Glutamatergic neuron (in vitro differentiated cells): ENCODE measurements around the gene SLC36A3. TPM values are rescaled to one million over a fixed set of nuclear protein-coding genes. Genes with fewer than 3 reads are reported as not detected.

Experiments
- DNase-seq: peaks from one replicate; pipeline ENCODE4 v3.0.0; 2022
- H3K27ac Mint-ChIP-seq: one replicate; pipeline ENCODE4 v1.8.0; 2020; ENCODE audit warnings: mild to moderate bottlenecking, mixed read lengths, inconsistent platforms; ENCODE audit not compliant: unreplicated experiment
- H3K27me3 Mint-ChIP-seq: one replicate; pipeline ENCODE4 v1.8.0; 2020; ENCODE audit warnings: mild to moderate bottlenecking, moderate library complexity, mixed read lengths, inconsistent platforms; ENCODE audit not compliant: unreplicated experiment
- H3K36me3 Mint-ChIP-seq: one replicate; pipeline ENCODE4 v1.8.0; 2020; ENCODE audit warnings: mild to moderate bottlenecking, mixed read lengths, inconsistent platforms; ENCODE audit not compliant: unreplicated experiment
- H3K4me1 Mint-ChIP-seq: one replicate; pipeline ENCODE4 v1.8.0; 2020; ENCODE audit warnings: mild to moderate bottlenecking, low read depth, mixed read lengths, inconsistent platforms; ENCODE audit not compliant: unreplicated experiment
- H3K4me3 Mint-ChIP-seq: one replicate; pipeline ENCODE4 v1.8.0; 2020; ENCODE audit warnings: mild to moderate bottlenecking, mixed read lengths, inconsistent platforms; ENCODE audit not compliant: unreplicated experiment
- H3K9me3 Mint-ChIP-seq: one replicate; pipeline ENCODE4 v1.8.0; 2020; ENCODE audit warnings: mild to moderate bottlenecking, moderate library complexity, mixed read lengths, inconsistent platforms; ENCODE audit not compliant: unreplicated experiment
- total RNA-seq: library from RNA; stranded (reverse); fragmentation: NEBNext Ultra II Directional; extraction: Animal tissue kit (Norgen Biotek cat#: 25700); gene quantifications from one replicate; pipeline ENCODE4 v1.2.1, GENCODE V29; 2021; ENCODE audit not compliant: unreplicated experiment
- TF ChIP-seq, protein P1 (sequence below): fragments of 200-600 bp; sonication (generic); IDR thresholded peaks from one replicate; pipeline ENCODE4 v1.5.0; 2021; ENCODE audit not compliant: partially characterized antibody, unreplicated experiment

Gene SLC36A3
- total RNA-seq, 1 donor from 2014 or later = not detected

DNA sequence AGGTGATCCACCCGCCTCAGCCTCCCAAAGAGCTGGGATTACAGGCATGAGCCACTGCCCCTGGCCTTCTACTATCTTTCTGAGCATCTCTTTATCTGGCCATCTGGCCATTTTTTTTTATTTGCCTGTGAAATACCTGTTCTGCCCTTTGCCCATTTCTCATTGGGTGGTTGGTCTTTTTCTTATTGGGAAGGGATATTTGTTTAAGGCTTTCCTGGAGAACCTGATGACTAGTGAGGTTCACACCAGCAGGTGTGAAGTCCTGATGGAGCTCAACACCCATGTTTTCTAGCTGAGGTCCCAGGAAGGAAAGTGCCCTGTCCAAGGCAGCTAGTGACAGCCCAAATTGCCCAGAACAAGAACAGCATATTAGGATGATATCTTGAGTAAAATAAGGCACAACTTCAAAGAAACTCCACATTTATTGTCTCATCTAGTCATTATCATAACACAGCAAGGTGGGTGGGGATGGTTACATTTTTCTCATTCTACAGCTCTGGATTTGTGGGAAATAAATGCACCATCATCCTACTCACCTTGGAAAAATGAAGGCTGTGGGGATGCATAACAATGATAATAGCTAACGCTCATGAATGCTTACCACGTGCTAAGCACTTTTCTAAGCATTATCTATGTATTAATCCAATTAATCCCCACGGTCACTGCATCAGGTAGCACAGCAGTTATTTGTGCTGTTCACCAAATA lies 20.3 kb downstream of the SLC36A3 start:
- Mint-ChIP-seq H3K27me3 (no peaks in the 10 kb centered on the region), H3K4me3 (no peak overlapping the region), H3K27ac (no peak overlapping the region), H3K36me3 (no peaks in the 10 kb centered on the region), H3K4me1 (no peaks in the 10 kb centered on the region), H3K9me3 (peaks cover 3% of the 10 kb centered on the region)
- no peak for DNase-seq
- TF ChIP-seq, protein P1, sequence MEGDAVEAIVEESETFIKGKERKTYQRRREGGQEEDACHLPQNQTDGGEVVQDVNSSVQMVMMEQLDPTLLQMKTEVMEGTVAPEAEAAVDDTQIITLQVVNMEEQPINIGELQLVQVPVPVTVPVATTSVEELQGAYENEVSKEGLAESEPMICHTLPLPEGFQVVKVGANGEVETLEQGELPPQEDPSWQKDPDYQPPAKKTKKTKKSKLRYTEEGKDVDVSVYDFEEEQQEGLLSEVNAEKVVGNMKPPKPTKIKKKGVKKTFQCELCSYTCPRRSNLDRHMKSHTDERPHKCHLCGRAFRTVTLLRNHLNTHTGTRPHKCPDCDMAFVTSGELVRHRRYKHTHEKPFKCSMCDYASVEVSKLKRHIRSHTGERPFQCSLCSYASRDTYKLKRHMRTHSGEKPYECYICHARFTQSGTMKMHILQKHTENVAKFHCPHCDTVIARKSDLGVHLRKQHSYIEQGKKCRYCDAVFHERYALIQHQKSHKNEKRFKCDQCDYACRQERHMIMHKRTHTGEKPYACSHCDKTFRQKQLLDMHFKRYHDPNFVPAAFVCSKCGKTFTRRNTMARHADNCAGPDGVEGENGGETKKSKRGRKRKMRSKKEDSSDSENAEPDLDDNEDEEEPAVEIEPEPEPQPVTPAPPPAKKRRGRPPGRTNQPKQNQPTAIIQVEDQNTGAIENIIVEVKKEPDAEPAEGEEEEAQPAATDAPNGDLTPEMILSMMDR = no peak

DNA sequence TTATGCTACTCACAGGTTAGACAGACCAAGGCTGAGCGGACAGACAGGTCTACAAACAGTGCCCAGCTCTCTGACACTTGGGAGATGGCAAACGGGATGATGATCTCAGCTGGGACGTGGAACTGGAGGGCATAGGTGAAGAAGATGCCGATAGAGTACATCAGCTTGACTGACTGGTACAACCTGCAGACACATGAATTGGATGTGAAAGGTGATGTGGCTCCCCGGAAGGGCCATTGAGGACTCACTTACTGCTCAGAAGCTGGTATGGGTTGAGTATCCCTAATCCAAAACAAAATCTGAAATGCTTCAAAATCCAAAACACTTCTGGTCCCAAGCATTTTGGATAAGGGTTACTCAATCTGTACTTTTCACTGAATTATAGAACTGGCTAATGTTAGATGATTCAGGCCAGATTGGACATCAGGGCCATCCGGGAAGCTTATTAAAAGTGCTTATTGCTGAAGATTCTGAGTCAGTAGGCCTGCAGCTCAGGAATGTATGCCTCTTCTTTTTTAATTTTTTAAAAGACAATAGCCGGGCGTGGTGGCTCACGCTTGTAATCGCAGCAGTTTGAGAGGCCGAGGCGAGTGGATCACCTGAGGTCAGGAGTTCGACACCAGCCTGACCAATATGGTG lies 22.4 kb downstream of the SLC36A3 start:
- Mint-ChIP-seq H3K27ac (no peak overlapping the region), H3K4me3 (no peak overlapping the region), H3K36me3 (no peaks in the 10 kb centered on the region), H3K27me3 (no peaks in the 10 kb centered on the region), H3K9me3 (peaks cover 3% of the 10 kb centered on the region), H3K4me1 (no peaks in the 10 kb centered on the region)
- DNase-seq = no peak
- TF ChIP-seq, protein P1 = no peak

- Mint-ChIP-seq H3K9me3 (peaks cover 3% of the 10 kb centered on the region), H3K36me3 (no peaks in the 10 kb centered on the region), H3K27ac (no peak overlapping the region), H3K4me3 (no peak overlapping the region), H3K4me1 (no peaks in the 10 kb centered on the region), H3K27me3 (no peaks in the 10 kb centered on the region)
- DNase-seq = no peak
- TF ChIP-seq, protein P1 = no peak
Measured at GRCh38 chr5:151280443-151280842, 23.1 kb downstream of the SLC36A3 start.

DNA sequence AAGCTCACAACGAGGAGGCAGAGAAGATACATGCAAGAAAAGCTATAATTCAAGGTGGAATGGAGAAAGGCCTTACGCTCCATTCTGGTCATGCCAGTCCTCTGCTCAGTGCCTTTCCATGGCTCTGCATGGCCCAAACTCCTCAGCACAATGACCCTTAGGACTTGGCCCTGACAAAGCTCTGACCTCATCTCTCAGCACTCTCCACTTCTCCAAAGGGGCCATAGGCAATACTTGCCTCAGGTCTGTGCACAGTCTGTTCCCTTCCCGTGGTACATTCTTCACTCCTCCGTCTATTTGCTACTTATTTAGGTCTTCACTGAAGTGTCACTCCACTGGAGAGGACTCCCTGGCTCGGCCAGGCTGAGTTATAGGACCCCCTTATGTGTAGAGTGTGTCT lies 24.7 kb downstream of the SLC36A3 start:
- Mint-ChIP-seq H3K27ac (no peak overlapping the region), H3K9me3 (no peaks in the 10 kb centered on the region), H3K4me3 (no peak overlapping the region), H3K4me1 (no peaks in the 10 kb centered on the region), H3K36me3 (no peaks in the 10 kb centered on the region), H3K27me3 (no peaks in the 10 kb centered on the region)
- DNase-seq = no peak
- TF ChIP-seq, protein P1 = no peak

DNA sequence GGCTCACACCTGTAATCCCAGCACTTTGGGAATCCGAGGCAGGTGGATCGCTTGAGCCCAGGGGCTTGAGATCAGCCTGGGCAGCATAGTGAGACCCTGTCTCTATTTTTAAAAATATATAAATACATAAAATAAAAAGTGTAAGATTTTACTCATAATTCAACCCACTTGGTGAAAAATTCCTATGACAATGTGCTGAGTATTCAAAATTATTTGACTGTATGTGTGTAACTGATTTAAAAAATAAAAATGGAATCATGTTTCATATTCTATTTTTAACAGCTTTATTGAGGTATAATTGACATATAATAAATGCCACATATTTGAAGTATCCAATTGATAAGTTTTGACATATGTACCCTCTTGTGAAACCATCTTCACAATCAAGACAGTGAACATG lies 27.8 kb downstream of the SLC36A3 start:
- no peaks in the 10 kb centered on the region for H3K36me3 Mint-ChIP-seq
- H3K27me3 Mint-ChIP-seq = no peaks in the 10 kb centered on the region
- no peak for DNase-seq
- TF ChIP-seq, protein P1 = no peak
- no peak overlapping the region for H3K4me3 Mint-ChIP-seq
- H3K9me3 Mint-ChIP-seq = no peaks in the 10 kb centered on the region
- H3K4me1 Mint-ChIP-seq = no peaks in the 10 kb centered on the region
- H3K27ac Mint-ChIP-seq = no peak overlapping the region
